HG03575 (cell line): Measurements from ENCODE around the gene DHX57.
A peak's percentile ranks its signal among the peaks of the same experiment; 100 is the strongest.

Source experiments
- ATAC-seq: cut with Tn5 transposase; IDR thresholded peaks from one replicate; pipeline ENCODE4 v1.9.1; 2021; ENCODE audit not compliant: unreplicated experiment, insufficient number of reproducible peaks, low FRiP score; ENCODE audit errors: extremely low read depth

Gene DHX57

GRCh38 chr2:38875576-38876367, at the start of gene DHX57, which contains the start of gene MORN2:
Gene DHX57, minus strand, starts transcription at chr2:38875934. Its CDS starts 7,529 bp downstream, at chr2:38868405.
Gene MORN2, plus strand, starts transcription at chr2:38875976.
- peak; percentile 94 for ATAC-seq

- no peak for ATAC-seq
Measured at GRCh38 chr2:38922902-38923301, 47.2 kb upstream of the DHX57 start.

GRCh38 chr2:38922389-38922788, 46.7 kb upstream of the DHX57 start:
- ATAC-seq: no peak

- ATAC-seq: no peak
Measured at GRCh38 chr2:38912619-38913018, 36.9 kb upstream of the DHX57 start.

- ATAC-seq: no peak
Measured at GRCh38 chr2:38911191-38911590, 35.5 kb upstream of the DHX57 start.

GRCh38 chr2:38909872-38910271, 34.1 kb upstream of the DHX57 start:
- ATAC-seq: no peak

- no peak for ATAC-seq
Measured at GRCh38 chr2:38907743-38908562, 32.2 kb upstream of the DHX57 start.

GRCh38 chr2:38907242-38907641, 31.5 kb upstream of the DHX57 start:
- no peak for ATAC-seq

GRCh38 chr2:38905251-38905650, 29.5 kb upstream of the DHX57 start:
- no peak for ATAC-seq

- no peak for ATAC-seq
Measured at GRCh38 chr2:38900726-38901125, 25.0 kb upstream of the DHX57 start.

GRCh38 chr2:38898256-38898655, 22.5 kb upstream of the DHX57 start:
- no peak for ATAC-seq

GRCh38 chr2:38892819-38893218, 17.1 kb upstream of the DHX57 start:
- no peak for ATAC-seq

- no peak for ATAC-seq
Measured at GRCh38 chr2:38889575-38889974, 13.8 kb upstream of the DHX57 start, which contains the start of gene ARHGEF33. Gene ARHGEF33, plus strand, starts transcription at chr2:38889875. Its CDS starts 29,573 bp downstream, at chr2:38919448.

- no peak for ATAC-seq
Measured at GRCh38 chr2:38889045-38889444, 13.3 kb upstream of the DHX57 start.

GRCh38 chr2:38887902-38888554, 12.3 kb upstream of the DHX57 start:
- ATAC-seq: no peak

GRCh38 chr2:38887347-38887746, 11.6 kb upstream of the DHX57 start:
- no peak for ATAC-seq

- no peak for ATAC-seq
Measured at GRCh38 chr2:38886063-38886462, 10.3 kb upstream of the DHX57 start.

GRCh38 chr2:38876407-38876806, 673 bp upstream of the DHX57 start:
- ATAC-seq: no peak

- ATAC-seq: no peak
Measured at GRCh38 chr2:38875227-38875575, 533 bp downstream of the DHX57 start.

- no peak for ATAC-seq
Measured at GRCh38 chr2:38873763-38874162, 2.0 kb downstream of the DHX57 start.
